Suprapubic skin (tissue), 4 donors: Measurements from ENCODE around the gene EPHB1.

Experiments used
- EP300 ChIP-seq: sonication (generic); formaldehyde crosslinking; IDR thresholded peaks from one replicate; pipeline ENCODE4 v1.6.1; 2017; ENCODE audit warnings: antibody characterized with exemption
- POLR2A ChIP-seq, 2 donors: fragments of 450-650 bp; IDR thresholded peaks; one replicate each; pipeline ENCODE4 v1.6.1; 2017; ENCODE audit warnings: antibody characterized with exemption in 2 of 2, mild to moderate bottlenecking in 2 of 2, moderate library complexity in 2 of 2
- POLR2AphosphoS5 ChIP-seq, 3 donors: sonication (generic); formaldehyde crosslinking; IDR thresholded peaks; one replicate each; pipeline ENCODE4 v1.6.1; 2017; ENCODE audit warnings: antibody characterized with exemption in 3 of 3
- TF ChIP-seq, protein P1 (sequence below), 2 donors: fragments of 200-600 bp in 1 of 2; fragments of 450-650 bp in 1 of 2; sonication (generic) in 1 of 2; IDR thresholded peaks; one replicate each; pipeline ENCODE4 v1.5.1; 2016 to 2019; ENCODE audit warnings: antibody characterized with exemption in 2 of 2, mild to moderate bottlenecking in 1 of 2, moderate library complexity in 1 of 2

DNA sequence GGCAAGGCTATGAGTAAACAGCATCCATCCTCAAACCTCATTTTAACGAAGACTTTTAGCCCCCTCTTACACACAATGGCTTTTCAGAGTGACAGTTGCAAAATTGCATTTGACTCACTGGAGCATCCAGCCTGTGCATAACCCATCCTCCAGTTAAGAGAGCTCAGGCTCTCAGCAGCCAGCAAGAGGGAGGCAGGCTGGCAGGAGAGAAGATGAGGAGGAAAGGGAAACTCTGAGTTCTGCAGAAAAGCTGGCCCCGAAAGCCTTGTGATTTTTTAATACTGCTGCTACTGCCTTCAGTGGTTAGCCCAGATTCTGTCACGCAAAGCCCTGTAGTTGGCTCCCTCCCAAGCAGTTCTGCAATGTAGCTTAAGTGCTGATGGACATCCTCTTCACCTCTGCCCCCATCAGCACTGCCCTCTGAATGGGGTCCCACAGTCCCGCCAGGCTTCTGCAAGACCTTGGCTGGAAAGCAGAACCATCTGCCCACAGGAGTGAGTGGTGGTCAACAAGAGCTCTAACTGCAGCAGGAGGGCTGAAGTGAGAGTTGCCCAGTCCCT is 371.3 kb downstream of the EPHB1 start:
- TF ChIP-seq POLR2A (IDR thresholded peaks at IDR 0.05): no peak
- TF ChIP-seq POLR2AphosphoS5 (IDR thresholded peaks at IDR 0.05): no peak
- TF ChIP-seq, protein P1, sequence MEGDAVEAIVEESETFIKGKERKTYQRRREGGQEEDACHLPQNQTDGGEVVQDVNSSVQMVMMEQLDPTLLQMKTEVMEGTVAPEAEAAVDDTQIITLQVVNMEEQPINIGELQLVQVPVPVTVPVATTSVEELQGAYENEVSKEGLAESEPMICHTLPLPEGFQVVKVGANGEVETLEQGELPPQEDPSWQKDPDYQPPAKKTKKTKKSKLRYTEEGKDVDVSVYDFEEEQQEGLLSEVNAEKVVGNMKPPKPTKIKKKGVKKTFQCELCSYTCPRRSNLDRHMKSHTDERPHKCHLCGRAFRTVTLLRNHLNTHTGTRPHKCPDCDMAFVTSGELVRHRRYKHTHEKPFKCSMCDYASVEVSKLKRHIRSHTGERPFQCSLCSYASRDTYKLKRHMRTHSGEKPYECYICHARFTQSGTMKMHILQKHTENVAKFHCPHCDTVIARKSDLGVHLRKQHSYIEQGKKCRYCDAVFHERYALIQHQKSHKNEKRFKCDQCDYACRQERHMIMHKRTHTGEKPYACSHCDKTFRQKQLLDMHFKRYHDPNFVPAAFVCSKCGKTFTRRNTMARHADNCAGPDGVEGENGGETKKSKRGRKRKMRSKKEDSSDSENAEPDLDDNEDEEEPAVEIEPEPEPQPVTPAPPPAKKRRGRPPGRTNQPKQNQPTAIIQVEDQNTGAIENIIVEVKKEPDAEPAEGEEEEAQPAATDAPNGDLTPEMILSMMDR (IDR thresholded peaks at IDR 0.05): no peak
- TF ChIP-seq EP300: no peak
